ENCODE results near the gene MLNR. TPM values are rescaled to one million over a fixed set of nuclear protein-coding genes. Genes with fewer than 3 reads are reported as not detected.
A peak's percentile ranks its signal among the peaks of the same experiment; 100 is the strongest.

MLNR gene
- total and polyA plus RNA-seq, 4 donors, result 0.09 TPM; not detected in 3

- Histone ChIP-seq H3K36me3 (ENCODE audit: control insufficient read depth in 4 of 4, insufficient read depth in 3 of 4, low read depth in 1 of 4, low read length in 3 of 4) (peaks cover 0 to 3% (median 3%) of the 10 kb centered on the region in 4 donors), H3K4me3 (ENCODE audit: low read depth in 1 of 3, low read length in 3 of 3) (no peak overlapping the region), H3K27ac (ENCODE audit: low read depth in 1 of 2, low read length in 2 of 2) (peak overlapping the region in 1 of 2 donors; percentile 43), H3K4me1 (ENCODE audit: control insufficient read depth in 4 of 4, insufficient read depth in 4 of 4, low read length in 3 of 4) (peaks cover 3 to 14% (median 13%) of the 10 kb centered on the region in 4 donors), H3K9me3 (ENCODE audit: control insufficient read depth in 4 of 4, low read length in 3 of 4) (no peaks in the 10 kb centered on the region), H3K9ac (ENCODE audit: low read depth in 1 of 2, low read length in 2 of 2) (no peak overlapping the region), H3K27me3 (ENCODE audit: control insufficient read depth in 4 of 4, insufficient read depth in 4 of 4, low read length in 3 of 4) (peaks cover 0 to 3% (median 0%) of the 10 kb centered on the region in 4 donors)
- WGBS, result 62% methylated on average over 6 of the region's 6 CpGs
- TF ChIP-seq HNF4G (IDR thresholded peaks at IDR 0.05) (no peak), FOXA2 (IDR thresholded peaks at IDR 0.05) (no peak), JUND (IDR thresholded peaks at IDR 0.05) (no peak), EGR1 (IDR thresholded peaks at IDR 0.05; ENCODE audit: low read depth in 2 of 2) (no peak), ZBTB33 (IDR thresholded peaks at IDR 0.05) (no peak), RXRA (IDR thresholded peaks at IDR 0.05) (no peak), NR2F2 (IDR thresholded peaks at IDR 0.05) (no peak), YY1 (IDR thresholded peaks at IDR 0.05) (no peak), REST (IDR thresholded peaks at IDR 0.05) (no peak), TAF1 (conservative IDR thresholded peaks at IDR 0.05) (no peak), ATF3 (IDR thresholded peaks at IDR 0.05) (no peak), RAD21 (IDR thresholded peaks at IDR 0.05) (no peak), FOXA1 (IDR thresholded peaks at IDR 0.05) (no peak), CTCF (IDR thresholded peaks at IDR 0.05; ENCODE audit: low read depth, low read length, missing input control) (no peak), HNF4A (conservative IDR thresholded peaks at IDR 0.05) (no peak), GABPA (IDR thresholded peaks at IDR 0.05 in 1 of 2, conservative IDR thresholded peaks at IDR 0.05 in 1 of 2) (no peak)
- no peak for DNase-seq (ENCODE audit: low spot score)
These were observed 5.9 kb upstream of the MLNR start for GRCh38 chr13:49213997-49214916.

Data from liver (tissue), 9 donors.